Measurements from ENCODE around the gene SNAP25. TPM values are rescaled to one million over a fixed set of nuclear protein-coding genes. Genes with fewer than 3 reads are reported as not detected.

The SNAP25 gene
- total RNA-seq, 2 experiments from 2014 or later, result not detected

DNA sequence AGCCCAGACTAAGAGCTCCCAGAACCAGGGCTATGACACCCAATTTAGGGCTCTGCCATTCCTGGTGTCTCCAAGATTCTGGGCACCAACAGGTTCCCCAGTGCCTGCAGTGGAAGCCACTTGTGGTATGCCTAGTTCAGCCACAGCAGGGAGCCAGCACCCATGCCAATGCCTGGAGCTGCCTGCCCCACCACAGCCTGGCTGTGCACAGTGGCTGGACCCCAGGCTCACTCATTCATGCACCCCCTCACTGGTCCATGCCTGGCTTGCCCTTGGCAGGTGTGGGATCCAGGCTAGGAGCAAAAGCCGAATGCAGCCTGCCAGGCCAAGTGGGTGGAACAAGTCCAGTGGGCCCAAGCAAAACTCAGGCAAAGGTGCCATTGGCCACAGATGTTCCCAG, 123.5 kb downstream of the SNAP25 start:
- Mint-ChIP-seq H3K4me3 (no peak overlapping the region), H3K27ac (no peak overlapping the region), H3K4me1 (peaks cover 3% of the 10 kb centered on the region), H3K27me3 (peaks cover 13% of the 10 kb centered on the region), H3K9me3 (no peaks in the 10 kb centered on the region), H3K36me3 (no peaks in the 10 kb centered on the region)
- no peak for DNase-seq

DNA sequence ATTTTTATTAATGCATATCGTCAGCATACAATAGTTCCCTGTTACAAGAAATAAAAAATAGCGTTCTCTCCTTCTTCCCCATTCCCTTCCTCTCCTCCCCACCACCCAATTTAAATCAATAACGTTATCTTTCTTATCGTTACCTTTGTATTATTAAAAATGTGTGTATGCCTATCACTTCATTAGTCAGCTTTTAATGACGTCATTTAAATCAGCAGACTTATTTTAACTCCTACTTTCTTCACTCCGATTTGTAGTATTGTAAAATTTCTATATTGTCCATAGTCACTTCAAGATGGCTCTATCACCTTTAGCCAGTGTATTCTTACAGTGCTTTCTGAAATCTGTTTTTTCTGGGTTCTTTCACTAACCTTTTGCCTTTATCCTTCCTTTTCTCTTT, 126.3 kb downstream of the SNAP25 start:
- no peaks in the 10 kb centered on the region for H3K9me3 Mint-ChIP-seq
- H3K4me1 Mint-ChIP-seq, result no peaks in the 10 kb centered on the region

DNA sequence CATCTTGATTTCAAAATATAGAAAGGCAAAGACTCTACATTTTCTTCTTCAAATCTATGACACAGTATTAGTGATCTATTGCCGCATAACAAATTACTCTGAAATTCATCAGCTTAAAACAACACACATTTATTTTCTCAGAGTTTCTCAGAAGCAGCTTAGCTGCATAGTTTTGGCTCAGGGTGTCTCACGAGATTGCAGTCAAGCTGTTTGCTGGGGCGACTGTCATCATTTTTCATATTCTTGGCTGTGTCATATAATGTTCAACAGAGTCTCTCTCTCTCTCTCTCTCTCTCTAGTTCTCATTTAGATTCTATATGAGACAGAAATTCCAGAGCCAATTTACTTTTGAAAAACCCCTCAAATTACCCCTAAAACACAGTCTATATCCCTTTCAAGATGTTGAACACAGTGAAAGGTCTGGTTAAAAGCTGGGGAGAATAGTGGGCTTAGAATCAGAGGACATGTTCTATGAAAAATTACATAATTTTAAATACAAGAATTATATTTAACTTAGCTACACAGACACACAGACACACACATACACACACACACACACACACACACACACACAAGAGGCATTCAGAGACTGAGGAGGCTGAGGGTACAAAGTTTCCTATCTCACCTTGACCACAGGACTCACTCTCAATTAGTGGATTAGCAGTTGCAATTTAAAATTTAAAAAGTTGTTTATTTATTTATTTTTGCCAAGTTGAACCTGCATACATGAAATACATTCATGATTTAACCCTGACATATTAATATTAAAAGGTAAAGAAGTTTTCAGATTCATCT, 128.7 kb downstream of the SNAP25 start:
- Mint-ChIP-seq H3K27ac (no peak overlapping the region), H3K9me3 (peaks cover 2% of the 10 kb centered on the region), H3K36me3 (peaks cover 4% of the 10 kb centered on the region), H3K27me3 (no peaks in the 10 kb centered on the region), H3K4me3 (no peak overlapping the region), H3K4me1 (peaks cover 9% of the 10 kb centered on the region)
- no peak for DNase-seq

More for the DNA sequence above, 126.3 kb downstream of the SNAP25 start:
- no peak overlapping the region for H3K27ac Mint-ChIP-seq
- no peak overlapping the region for H3K4me3 Mint-ChIP-seq
- peaks cover 2% of the 10 kb centered on the region for H3K27me3 Mint-ChIP-seq
- DNase-seq, result no peak
- H3K36me3 Mint-ChIP-seq, result no peaks in the 10 kb centered on the region

DNA sequence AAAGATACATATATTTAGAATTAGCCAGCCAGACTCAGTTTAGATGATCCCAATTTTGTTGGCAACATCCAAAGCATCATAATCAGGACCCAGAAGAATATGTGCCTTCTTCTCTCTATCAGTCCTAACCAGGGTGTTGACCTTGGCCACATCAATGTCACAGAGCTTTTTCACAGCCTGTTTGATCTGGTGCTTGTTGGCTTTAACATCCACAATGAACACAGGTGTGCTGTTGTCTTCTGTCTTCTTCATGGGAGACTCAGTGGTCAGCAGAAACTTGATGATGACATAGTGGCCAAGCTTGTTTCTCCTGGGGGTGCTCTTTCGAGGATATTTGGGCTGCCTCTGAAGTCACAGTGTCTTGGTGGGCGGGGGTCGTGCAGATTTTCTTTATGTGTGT, 130.5 kb downstream of the SNAP25 start:
- Mint-ChIP-seq H3K27ac (no peak overlapping the region), H3K27me3 (no peaks in the 10 kb centered on the region), H3K9me3 (peaks cover 2% of the 10 kb centered on the region), H3K4me3 (no peak overlapping the region), H3K36me3 (peaks cover 4% of the 10 kb centered on the region), H3K4me1 (peaks cover 9% of the 10 kb centered on the region)
- DNase-seq, result no peak

DNA sequence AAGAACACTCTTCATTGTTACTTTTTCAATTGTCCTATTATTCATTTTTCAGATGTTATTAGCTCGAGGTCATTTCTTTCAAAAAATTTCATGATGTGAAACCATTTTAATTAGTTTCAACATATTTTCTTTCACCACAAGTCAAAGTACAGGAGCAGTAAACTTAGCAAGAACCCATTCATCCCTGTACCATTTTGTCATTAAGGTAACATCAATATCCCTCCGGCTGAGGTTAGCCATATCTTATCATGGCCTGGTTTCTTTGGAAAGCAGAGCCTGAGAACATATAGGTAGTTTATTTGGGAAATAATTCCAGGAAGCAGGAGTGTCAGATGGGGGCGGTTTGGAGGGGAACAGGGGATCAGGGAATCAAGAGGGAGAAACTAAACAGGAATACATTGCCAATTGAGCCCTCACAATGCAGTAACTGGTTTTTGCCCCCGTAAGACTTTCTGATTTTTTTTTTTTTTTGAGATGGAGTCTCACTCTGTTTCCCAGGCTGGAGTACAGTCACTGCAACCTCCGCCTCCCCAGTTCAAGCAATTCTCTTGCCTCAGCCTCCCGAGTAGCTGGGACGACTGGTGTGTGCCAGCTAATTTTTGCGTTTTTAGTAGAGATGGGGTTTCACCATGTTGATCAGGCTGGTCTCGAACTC, 131.7 kb downstream of the SNAP25 start:
- peak overlapping the region; percentile 88 for H3K27ac Mint-ChIP-seq
- no peaks in the 10 kb centered on the region for H3K27me3 Mint-ChIP-seq
- no peak for DNase-seq
- peaks cover 9% of the 10 kb centered on the region for H3K4me1 Mint-ChIP-seq
- peaks cover 2% of the 10 kb centered on the region for H3K9me3 Mint-ChIP-seq
- no peak overlapping the region for H3K4me3 Mint-ChIP-seq
- peaks cover 4% of the 10 kb centered on the region for H3K36me3 Mint-ChIP-seq

DNA sequence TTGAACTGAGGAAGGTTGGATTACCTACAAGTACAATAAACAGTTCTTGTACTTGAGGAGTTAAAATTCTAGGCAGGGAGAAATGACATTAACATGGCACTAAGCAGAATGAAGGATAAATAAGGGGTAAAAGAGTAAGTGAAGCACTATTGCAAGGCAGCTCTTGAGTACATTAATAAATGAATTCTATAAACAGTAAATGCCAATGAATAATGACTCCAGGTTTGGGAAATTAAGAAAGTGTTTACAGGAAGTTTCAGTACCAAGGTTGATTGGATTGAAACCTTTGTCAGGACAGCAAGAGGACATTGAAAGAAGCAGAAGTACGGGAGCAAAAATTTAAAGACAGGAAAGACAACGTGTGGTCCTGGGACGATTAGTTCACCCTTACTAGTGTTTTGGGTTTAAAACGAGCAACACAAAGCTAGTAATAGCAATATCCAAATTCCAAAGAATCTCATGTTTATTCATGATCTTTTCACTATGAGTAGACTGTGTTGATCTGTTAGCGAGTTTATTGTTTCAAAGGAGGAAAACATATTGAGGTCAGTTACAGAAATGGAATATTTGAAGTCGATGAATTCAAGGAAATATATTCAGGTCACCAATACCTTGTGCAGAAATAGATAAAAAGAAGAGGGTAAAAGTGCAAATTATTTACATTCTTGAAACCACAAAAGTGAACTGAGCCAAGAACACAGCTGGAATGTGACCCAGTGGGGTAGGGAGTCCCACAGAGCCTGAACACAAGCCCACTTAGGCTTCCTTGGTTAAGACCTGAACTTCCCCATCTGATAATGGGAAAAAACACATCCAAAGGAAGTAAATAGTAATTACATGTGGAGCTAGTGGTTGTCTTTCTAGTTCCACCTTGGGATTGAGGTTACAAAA, 134.5 kb downstream of the SNAP25 start:
- Mint-ChIP-seq H3K4me3 (no peak overlapping the region), H3K9me3 (peaks cover 4% of the 10 kb centered on the region), H3K36me3 (peaks cover 4% of the 10 kb centered on the region), H3K27ac (no peak overlapping the region), H3K4me1 (peaks cover 9% of the 10 kb centered on the region), H3K27me3 (peaks cover 7% of the 10 kb centered on the region)
- no peak for DNase-seq

DNA sequence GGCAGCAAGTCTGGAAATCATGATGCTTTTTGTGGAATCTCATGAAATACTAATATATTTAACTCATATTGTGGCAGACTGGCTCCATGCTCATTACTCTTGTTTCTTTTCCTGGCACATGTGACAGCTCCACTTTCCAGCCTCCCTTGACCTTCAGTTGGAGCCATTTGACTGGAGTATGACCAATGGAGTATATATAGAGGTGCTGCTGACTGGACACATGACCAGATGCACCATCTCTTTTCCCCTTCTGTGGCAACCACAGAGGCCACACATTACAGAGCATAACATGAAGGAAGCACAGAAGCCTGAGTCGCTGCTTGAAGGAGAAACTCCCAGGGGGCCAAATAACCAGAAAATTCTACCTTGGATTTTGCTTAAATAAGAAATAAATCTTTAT, 138.0 kb downstream of the SNAP25 start:
- Mint-ChIP-seq H3K27me3 (peaks cover 11% of the 10 kb centered on the region), H3K27ac (no peak overlapping the region), H3K36me3 (no peaks in the 10 kb centered on the region), H3K9me3 (peaks cover 2% of the 10 kb centered on the region), H3K4me3 (no peak overlapping the region), H3K4me1 (no peaks in the 10 kb centered on the region)
- no peak for DNase-seq

Other genes starting within 250 kb of the SNAP25 start
- gene ANKEF1, start 183.8 kb upstream of the SNAP25 start, total RNA-seq, result 1 to 10 TPM; 3.5 to 3.6 TPM
- gene MKKS, start 215.4 kb downstream of the SNAP25 start, total RNA-seq, result 1 to 10 TPM; 7.0 to 7.1 TPM
- 1 to 10 TPM; 7.4 to 7.9 TPM for gene SLX4IP, start 216.5 kb downstream of the SNAP25 start, total RNA-seq